Esophagus muscularis mucosa (tissue), 4 donors: ENCODE results near the gene CDH2. TPM values are rescaled to one million over a fixed set of nuclear protein-coding genes. Genes with fewer than 3 reads are reported as not detected.

ENCODE experiments used
- DNase-seq: peaks from one replicate; pipeline ENCODE4 v3.0.0-alpha.2; 2017; ENCODE audit errors: extremely low spot score
- H3K27ac ChIP-seq, 4 donors: fragments of 200-600 bp; sonication (generic); replicated peaks in 1 of 4; 1 replicate in 3 of 4; 2 replicates in 1 of 4; pipeline ENCODE4 v1.5.1; 2016 to 2019; ENCODE audit warnings: mild to moderate bottlenecking in 1 of 4
- H3K27me3 ChIP-seq, 4 donors: fragments of 200-600 bp; sonication (generic); one replicate each; pipeline versions ENCODE4 v1.5.1 to v1.6.0; 2016 to 2019
- H3K36me3 ChIP-seq, 4 donors: fragments of 200-600 bp; sonication (generic); one replicate each; pipeline ENCODE4 v1.5.1; 2016 to 2019
- H3K4me1 ChIP-seq, 4 donors: fragments of 200-600 bp; sonication (generic); one replicate each; pipeline ENCODE4 v1.5.1; 2016 to 2019
- H3K4me3 ChIP-seq, 4 donors: fragments of 200-600 bp; sonication (generic); 1 replicate in 2 of 4; 2 replicates in 2 of 4; pipeline ENCODE4 v1.5.1; 2016 to 2019; ENCODE audit warnings: mild to moderate bottlenecking in 4 of 4, moderate library complexity in 1 of 4
- H3K9me3 ChIP-seq, 4 donors: fragments of 200-600 bp; sonication (generic); 1 replicate in 3 of 4; 2 replicates in 1 of 4; pipeline ENCODE4 v1.5.1; 2016 to 2019
- CTCF ChIP-seq, 3 experiments: fragments of 200-600 bp in 2 of 3; fragments of 450-650 bp in 1 of 3; sonication (generic) in 2 of 3; IDR thresholded peaks; one replicate each; pipeline ENCODE4 v1.5.1; 2017 to 2019; ENCODE audit warnings: antibody characterized with exemption in 3 of 3, mild to moderate bottlenecking in 2 of 3, moderate library complexity in 1 of 3
- EP300 ChIP-seq: sonication (generic); formaldehyde crosslinking; IDR thresholded peaks from one replicate; pipeline ENCODE4 v1.6.1; 2017; ENCODE audit warnings: antibody characterized with exemption
- POLR2A ChIP-seq: fragments of 450-650 bp; IDR thresholded peaks from one replicate; pipeline ENCODE4 v1.6.1; 2017; ENCODE audit warnings: antibody characterized with exemption, moderate library complexity, mild to moderate bottlenecking, low read depth
- POLR2AphosphoS5 ChIP-seq, 2 donors: sonication (generic); formaldehyde crosslinking; IDR thresholded peaks; one replicate each; pipeline ENCODE4 v1.6.1; 2017; ENCODE audit warnings: antibody characterized with exemption in 2 of 2
- WGBS: methylation state at CpG from one replicate; pipeline ENCODE4 v1.1.5; 2018; 5-methylcytosine and 5-hydroxymethylcytosine counted together
- intact Hi-C: fragments of 100-400 bp; cut with DNase I; formaldehyde crosslinking; loops from one replicate; pipeline ENCODE4 v1.15.1; 2023
- total RNA-seq, 4 donors: library from RNA; depleted of rRNA; stranded (reverse); fragments of >200 nt; gene quantifications; one replicate each; pipeline versions ENCODE4 v1.1.0 to v1.2.1, GENCODE V29; 2016

Gene CDH2
- total RNA-seq, 4 donors from 2014 or later, result 10.9 to 17.4 (median 13.6) TPM

- DNase-seq, result no peak
- TF ChIP-seq CTCF (IDR thresholded peaks at IDR 0.05) (no peak), EP300 (no peak), POLR2AphosphoS5 (IDR thresholded peaks at IDR 0.05) (no peak), POLR2A (no peak)
- Histone ChIP-seq H3K9me3 (no peaks in the 10 kb centered on the region), H3K36me3 (no peaks in the 10 kb centered on the region), H3K27me3 (no peaks in the 10 kb centered on the region), H3K4me3 (no peak overlapping the region), H3K27ac (no peak overlapping the region), H3K4me1 (peaks cover 0 to 28% (median 10%) of the 10 kb centered on the region in 4 donors)
- intact Hi-C loops, result no loop called here
- 66% methylated on average over 2 of the region's 2 CpGs for WGBS
These were observed 85.7 kb downstream of the CDH2 start for GRCh38 chr18:28091197-28091596.

- Histone ChIP-seq H3K27me3 (no peaks in the 10 kb centered on the region), H3K9me3 (no peaks in the 10 kb centered on the region), H3K4me3 (no peak overlapping the region), H3K27ac (no peak overlapping the region), H3K4me1 (peaks cover 0 to 33% (median 10%) of the 10 kb centered on the region in 4 donors), H3K36me3 (no peaks in the 10 kb centered on the region)
- no peak for TF ChIP-seq CTCF (IDR thresholded peaks at IDR 0.05)
- TF ChIP-seq POLR2AphosphoS5 (IDR thresholded peaks at IDR 0.05), result no peak
- no peak for TF ChIP-seq POLR2A
- TF ChIP-seq EP300, result no peak
- intact Hi-C loops, result no loop called here
- DNase-seq, result no peak
- 93% methylated on average over 3 of the region's 3 CpGs for WGBS
These were observed 88.5 kb downstream of the CDH2 start for GRCh38 chr18:28088477-28088876.

GRCh38 chr18:28086670-28087552 is 90.0 kb downstream of the CDH2 start:
- no peak for TF ChIP-seq CTCF (IDR thresholded peaks at IDR 0.05)
- TF ChIP-seq POLR2A, result no peak
- no peak for TF ChIP-seq EP300
- no peak for TF ChIP-seq POLR2AphosphoS5 (IDR thresholded peaks at IDR 0.05)
- 58% methylated on average over 9 of the region's 9 CpGs for WGBS
- H3K9me3 ChIP-seq, result no peaks in the 10 kb centered on the region
- H3K4me1 ChIP-seq, result peaks cover 0 to 33% (median 10%) of the 10 kb centered on the region in 4 donors
- intact Hi-C loops, result no loop called here
- DNase-seq, result no peak
- H3K27ac ChIP-seq, result no peak overlapping the region
- H3K27me3 ChIP-seq, result no peaks in the 10 kb centered on the region
- no peaks in the 10 kb centered on the region for H3K36me3 ChIP-seq
- H3K4me3 ChIP-seq, result no peak overlapping the region

- Histone ChIP-seq H3K27me3 (no peaks in the 10 kb centered on the region), H3K4me3 (no peak overlapping the region), H3K27ac (no peak overlapping the region), H3K4me1 (peaks cover 0 to 22% (median under 1%) of the 10 kb centered on the region in 4 donors), H3K9me3 (no peaks in the 10 kb centered on the region), H3K36me3 (no peaks in the 10 kb centered on the region)
- 89% methylated on average over 2 of the region's 2 CpGs for WGBS
- intact Hi-C loops, result no loop called here
- TF ChIP-seq EP300 (no peak), POLR2AphosphoS5 (IDR thresholded peaks at IDR 0.05) (no peak), CTCF (IDR thresholded peaks at IDR 0.05) (no peak), POLR2A (no peak)
- DNase-seq, result no peak
These were observed 95.4 kb downstream of the CDH2 start for GRCh38 chr18:28081516-28081915.
